Mucosa of stomach (tissue), 1 donor: ENCODE data around the gene OMP.
"Not testable (repeated sequence)": the region's sequence is repeated elsewhere in the genome, so short reads cannot be mapped to it uniquely, and the experiment has no call there.

Experiments used
- H3K27me3 ChIP-seq: one replicate; pipeline ENCODE4 v1.7.0; 2013; ENCODE audit warnings: mild to moderate bottlenecking, low read length; ENCODE audit not compliant: control insufficient read depth, insufficient read depth
- H3K36me3 ChIP-seq: one replicate; pipeline ENCODE4 v1.7.0; 2013; ENCODE audit warnings: low read length; ENCODE audit not compliant: control insufficient read depth, insufficient read depth
- H3K4me1 ChIP-seq: one replicate; pipeline ENCODE4 v1.7.0; 2013; ENCODE audit warnings: mild to moderate bottlenecking, low read length; ENCODE audit not compliant: control insufficient read depth, insufficient read depth
- H3K4me3 ChIP-seq: one replicate; pipeline ENCODE4 v1.7.0; 2013; ENCODE audit warnings: low read length
- H3K9ac ChIP-seq: one replicate; pipeline ENCODE4 v1.7.0; 2013; ENCODE audit warnings: mild to moderate bottlenecking, low read length, moderate library complexity
- H3K9me3 ChIP-seq: one replicate; pipeline ENCODE4 v1.7.0; 2013; ENCODE audit warnings: mild to moderate bottlenecking, low read length, moderate library complexity; ENCODE audit not compliant: control insufficient read depth
- donor health status: Pancreatic carcinoma.

OMP gene

DNA sequence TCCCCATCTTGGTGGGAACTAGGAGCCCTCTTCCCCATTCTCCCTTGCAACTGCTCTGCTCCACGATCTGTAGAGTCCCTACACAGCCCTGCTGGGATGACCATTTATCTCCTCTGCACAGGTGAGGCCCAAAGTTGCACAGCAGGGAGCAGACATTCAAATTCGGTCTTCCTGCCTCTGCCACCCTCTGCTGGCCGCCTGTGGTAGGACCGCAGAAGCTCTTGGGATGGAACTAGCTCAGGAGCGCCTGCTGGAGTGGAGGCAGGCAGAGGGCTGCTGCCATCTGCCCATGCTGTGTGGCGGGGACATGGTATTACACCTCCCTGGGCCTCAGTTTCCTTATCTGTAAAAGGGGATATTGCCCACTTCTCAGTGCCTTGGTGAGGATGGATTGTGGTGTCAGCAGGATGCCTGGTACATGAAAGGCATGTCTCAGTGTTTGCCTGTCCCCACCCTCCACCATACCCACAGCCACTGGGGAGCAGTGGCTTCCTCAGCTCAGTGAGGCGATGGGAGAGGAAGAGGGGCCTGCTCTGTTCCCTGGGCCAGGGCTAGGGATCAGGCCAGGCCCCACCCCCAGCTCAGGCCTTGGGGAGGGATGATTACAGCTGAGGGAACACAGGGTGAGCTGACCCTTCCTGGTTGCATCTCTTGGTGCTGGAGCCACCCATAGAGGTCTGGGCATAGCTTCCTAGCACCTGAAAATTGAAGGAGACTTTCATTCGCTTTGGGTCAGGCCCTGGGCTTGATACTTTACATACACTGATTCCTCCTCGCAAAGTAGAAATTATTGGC lies 11.3 kb upstream of the OMP start:
- Histone ChIP-seq H3K9me3 (no peaks in the 10 kb centered on the region), H3K4me1 (peaks cover 76% of the 10 kb centered on the region), H3K27me3 (no peaks in the 10 kb centered on the region), H3K4me3 (no peak overlapping the region), H3K9ac (no peak overlapping the region), H3K36me3 (peaks cover 14% of the 10 kb centered on the region)

DNA sequence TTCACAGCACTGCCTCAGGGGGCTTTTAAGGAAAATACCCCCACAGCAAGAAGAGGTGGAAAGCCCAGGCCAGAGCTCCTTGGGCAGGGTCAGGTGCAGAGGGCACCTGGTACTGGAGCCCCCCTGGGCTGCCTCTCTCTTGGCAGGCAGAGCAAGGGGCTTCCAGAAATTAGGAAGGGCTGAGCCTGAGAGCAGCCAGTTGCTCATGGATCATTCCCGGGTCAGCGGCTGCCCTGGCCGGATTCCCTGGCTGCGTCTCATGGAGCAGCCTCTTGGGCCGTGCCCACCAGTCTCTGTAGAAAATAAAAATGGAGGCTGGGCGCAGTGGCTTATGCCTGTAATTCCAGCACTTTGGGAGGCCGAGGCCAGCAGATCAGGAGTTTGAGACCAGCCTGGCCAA lies 10.3 kb upstream of the OMP start:
- Histone ChIP-seq H3K4me3 (no peak overlapping the region), H3K9me3 (no peaks in the 10 kb centered on the region), H3K27me3 (no peaks in the 10 kb centered on the region), H3K9ac (no peak overlapping the region), H3K36me3 (peaks cover 11% of the 10 kb centered on the region), H3K4me1 (peaks cover 75% of the 10 kb centered on the region)

DNA sequence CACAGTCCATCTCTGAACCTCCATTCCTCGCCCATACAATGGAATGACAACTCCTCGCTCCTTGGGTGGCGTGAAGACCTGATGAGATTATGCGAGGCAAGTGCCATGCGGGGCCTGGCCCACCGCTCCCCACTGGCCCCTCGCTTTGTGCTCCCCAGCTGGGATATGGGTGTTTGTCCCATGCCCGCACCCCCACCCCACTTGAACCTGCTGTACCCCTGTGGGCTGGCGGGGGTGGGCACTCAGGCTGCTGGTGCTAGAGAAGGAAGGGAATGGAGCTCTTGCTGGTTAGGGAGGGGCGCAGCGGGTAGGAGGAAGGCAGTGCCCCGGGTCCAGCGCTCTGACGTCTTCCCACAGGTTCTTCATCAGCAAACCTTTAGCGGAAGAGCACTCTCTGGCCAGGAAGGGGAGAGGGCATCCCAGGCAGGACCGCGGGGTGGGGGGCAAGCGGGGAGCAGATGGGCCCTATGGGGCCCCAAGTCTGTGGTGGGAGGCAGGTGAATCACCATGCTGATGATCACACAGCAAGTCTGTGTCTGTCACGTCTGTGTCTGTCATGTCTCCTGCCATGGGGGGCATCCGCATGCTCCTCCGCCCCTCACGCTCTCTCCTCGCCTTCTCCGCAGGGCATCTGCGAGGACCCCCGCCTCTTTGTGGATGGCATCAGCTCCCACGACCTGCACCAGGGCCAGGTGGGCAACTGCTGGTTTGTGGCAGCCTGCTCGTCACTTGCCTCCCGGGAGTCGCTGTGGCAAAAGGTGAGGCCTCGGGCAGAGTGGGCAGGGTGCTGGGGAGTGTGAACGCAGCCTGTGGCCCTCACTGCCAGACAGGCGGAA lies 9.4 kb upstream of the OMP start:
- Histone ChIP-seq H3K36me3 (peaks cover 11% of the 10 kb centered on the region), H3K27me3 (no peaks in the 10 kb centered on the region), H3K9ac (no peak overlapping the region), H3K9me3 (no peaks in the 10 kb centered on the region), H3K4me1 (peaks cover 66% of the 10 kb centered on the region), H3K4me3 (no peak overlapping the region)

DNA sequence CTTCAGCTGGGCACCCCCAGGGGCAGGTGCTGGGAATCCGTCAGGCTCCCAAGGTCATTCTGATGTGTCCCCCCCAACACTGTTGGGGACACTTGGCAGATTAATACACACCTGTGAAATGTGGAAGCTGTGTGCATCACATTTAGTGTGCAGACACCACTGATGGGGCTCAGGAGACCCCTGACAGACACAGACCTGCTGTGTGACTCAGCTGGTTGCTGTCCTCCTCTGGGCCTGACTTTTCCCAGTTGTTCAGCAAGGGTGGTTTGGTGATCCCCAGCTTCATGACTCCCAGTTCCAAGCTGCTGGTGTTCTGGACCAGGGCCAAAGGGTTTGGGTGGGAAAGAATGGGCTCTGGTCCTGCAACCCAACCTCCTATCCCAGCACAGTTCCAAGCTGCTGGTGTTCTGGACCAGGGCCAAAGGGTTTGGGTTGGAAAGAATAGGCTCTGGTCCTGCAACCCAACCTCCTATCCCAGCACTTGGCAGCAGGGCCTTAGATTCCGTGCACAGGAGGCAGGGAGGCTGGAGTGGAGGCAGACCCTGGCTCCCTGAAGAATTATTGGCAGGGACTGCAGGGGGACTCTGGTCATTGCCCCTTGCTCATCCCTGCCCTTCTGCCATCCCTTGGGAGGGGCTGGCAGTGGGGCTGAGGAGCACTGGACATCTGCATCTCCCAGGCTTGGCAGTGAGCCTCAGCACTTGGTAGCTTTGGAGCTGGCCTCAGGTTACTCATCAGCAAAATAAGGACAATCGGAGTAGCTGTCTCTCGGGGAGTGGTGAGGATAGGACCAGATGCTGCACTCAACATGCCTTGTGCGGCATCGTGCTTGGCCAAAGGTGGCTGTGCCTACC lies 8.4 kb upstream of the OMP start:
- Histone ChIP-seq H3K27me3 (no peaks in the 10 kb centered on the region), H3K36me3 (peaks cover 11% of the 10 kb centered on the region), H3K9me3 (no peaks in the 10 kb centered on the region), H3K9ac (peak overlapping the region; percentile 27), H3K4me3 (no peak overlapping the region), H3K4me1 (peaks cover 57% of the 10 kb centered on the region)

DNA sequence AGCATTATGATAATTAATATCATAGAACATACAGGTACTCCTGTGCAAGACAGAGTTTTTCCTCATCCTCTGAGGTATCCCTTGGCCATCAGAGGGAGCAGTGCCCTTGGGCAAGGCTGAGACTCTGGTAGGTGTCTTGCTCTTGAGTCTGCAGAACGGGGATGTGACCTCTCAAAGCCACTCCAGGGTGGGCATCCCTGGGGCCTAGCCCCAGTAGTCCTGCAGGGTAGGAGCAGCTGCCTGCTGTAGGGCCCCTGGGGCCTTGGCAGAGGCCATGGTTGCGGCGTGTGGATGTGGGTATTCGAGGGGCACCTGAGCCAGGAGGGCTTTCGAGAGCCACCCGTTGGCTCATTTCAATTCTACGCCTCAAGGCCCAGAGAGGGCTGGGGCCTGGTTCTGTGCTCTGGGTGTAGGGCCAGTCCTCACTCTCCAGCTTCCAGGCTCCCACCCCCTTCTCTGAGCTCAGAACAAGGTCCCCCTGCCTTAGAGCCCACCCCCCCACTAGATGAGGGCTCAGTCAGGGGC lies 7.7 kb upstream of the OMP start:
- Histone ChIP-seq H3K36me3 (peaks cover 11% of the 10 kb centered on the region), H3K27me3 (no peaks in the 10 kb centered on the region), H3K4me3 (no peak overlapping the region), H3K4me1 (peaks cover 50% of the 10 kb centered on the region), H3K9me3 (no peaks in the 10 kb centered on the region), H3K9ac (peak overlapping the region; percentile 27)

DNA sequence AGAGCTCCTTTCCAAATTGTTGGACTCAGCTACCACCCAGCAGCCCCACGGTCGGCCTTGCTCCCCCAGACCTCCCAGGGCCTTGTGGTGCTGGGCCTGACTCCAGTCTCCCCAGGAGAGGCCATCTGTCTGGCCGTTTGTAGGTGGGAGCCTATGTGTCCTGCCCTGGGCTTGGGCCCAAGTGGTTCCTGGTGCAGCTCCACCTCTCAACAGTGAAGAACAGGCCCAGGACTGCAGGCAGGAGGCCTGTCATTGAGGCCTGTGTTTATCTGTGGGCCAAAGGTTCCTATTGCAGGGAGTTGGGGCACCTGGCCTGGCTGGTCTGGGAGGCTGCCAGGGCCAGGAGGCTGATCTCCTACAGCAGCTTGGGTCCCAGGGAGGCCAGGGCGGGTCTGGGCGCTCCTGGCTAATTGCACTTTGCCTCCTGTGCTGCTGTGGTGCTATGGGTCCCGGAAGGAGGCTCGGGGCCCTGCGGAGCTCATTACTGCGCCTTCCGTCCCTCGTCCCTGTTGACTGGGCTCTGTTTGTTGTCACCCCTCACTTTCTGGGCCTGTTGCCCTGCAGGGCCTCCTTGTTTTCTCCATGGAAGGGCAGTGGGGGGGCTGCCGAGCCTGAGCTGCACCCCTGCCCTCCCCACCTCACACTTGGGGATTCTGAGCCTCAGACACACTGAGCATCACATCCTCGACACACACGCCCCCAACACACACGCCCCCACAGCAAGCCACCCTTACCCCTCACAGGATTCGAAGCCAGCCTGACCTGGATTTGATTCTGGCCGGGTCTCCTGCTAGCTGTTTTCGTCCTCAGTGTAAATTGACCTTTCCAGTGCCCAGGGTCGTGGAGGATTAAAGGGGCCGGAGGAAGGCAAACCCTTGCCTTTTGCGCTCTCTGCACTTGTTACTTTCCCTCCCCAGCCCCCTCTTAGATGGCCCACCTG lies 6.8 kb upstream of the OMP start:
- peaks cover 14% of the 10 kb centered on the region for H3K36me3 ChIP-seq
- H3K9ac ChIP-seq = peak overlapping the region; percentile 27
- H3K9me3 ChIP-seq = no peaks in the 10 kb centered on the region
- no peak overlapping the region for H3K4me3 ChIP-seq
- peaks cover 41% of the 10 kb centered on the region for H3K4me1 ChIP-seq
- no peaks in the 10 kb centered on the region for H3K27me3 ChIP-seq

DNA sequence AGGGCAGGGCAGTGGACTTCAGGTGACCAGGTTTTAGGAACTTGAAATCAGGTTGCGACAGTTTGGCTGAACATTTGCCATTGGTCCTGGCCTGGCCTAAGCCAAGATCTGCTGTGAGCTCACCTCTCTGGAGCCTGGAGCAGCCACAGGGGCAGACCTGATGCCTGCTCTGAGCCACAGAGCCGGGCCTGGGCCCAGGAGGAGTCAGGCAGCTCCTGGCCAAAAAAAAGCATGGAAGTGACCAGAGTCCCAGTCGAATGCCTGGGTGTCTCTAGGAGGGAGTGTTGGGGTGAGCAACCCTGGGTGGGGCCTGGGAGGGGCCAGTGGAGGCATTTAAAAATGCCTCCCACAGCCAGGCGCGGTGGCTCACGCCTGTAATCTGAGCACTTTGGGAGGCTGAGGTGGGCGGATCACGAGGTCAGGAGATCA lies 6.0 kb upstream of the OMP start:
- peak overlapping the region; percentile 24 for H3K9ac ChIP-seq
- H3K36me3 ChIP-seq = peaks cover 16% of the 10 kb centered on the region
- no peaks in the 10 kb centered on the region for H3K27me3 ChIP-seq
- peaks cover 33% of the 10 kb centered on the region for H3K4me1 ChIP-seq
- H3K4me3 ChIP-seq = no peak overlapping the region
- H3K9me3 ChIP-seq = no peaks in the 10 kb centered on the region

DNA sequence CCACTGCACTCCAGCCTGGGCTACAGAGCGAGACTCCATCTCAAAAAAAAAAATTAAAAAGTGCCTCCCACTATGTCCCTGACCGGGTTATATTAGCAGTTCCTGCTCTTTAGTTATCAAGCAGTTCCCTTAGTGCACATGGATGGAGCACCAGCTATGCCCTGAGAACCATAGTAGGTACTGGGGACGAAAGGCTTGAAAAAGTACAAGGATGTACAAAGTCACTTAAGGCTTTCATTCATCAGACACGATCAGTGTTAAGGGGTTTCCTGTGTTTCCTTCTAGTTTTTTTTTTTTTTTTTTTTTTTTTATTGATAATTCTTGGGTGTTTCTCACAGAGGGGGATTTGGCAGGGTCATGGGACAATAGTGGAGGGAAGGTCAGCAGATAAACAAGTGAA lies 5.5 kb upstream of the OMP start:
- not testable (repeated sequence) for H3K9me3 ChIP-seq, H3K27me3 ChIP-seq, H3K4me3 ChIP-seq, H3K9ac ChIP-seq
- Histone ChIP-seq H3K4me1 (peaks cover 31% of the 10 kb centered on the region), H3K36me3 (peaks cover 19% of the 10 kb centered on the region)

DNA sequence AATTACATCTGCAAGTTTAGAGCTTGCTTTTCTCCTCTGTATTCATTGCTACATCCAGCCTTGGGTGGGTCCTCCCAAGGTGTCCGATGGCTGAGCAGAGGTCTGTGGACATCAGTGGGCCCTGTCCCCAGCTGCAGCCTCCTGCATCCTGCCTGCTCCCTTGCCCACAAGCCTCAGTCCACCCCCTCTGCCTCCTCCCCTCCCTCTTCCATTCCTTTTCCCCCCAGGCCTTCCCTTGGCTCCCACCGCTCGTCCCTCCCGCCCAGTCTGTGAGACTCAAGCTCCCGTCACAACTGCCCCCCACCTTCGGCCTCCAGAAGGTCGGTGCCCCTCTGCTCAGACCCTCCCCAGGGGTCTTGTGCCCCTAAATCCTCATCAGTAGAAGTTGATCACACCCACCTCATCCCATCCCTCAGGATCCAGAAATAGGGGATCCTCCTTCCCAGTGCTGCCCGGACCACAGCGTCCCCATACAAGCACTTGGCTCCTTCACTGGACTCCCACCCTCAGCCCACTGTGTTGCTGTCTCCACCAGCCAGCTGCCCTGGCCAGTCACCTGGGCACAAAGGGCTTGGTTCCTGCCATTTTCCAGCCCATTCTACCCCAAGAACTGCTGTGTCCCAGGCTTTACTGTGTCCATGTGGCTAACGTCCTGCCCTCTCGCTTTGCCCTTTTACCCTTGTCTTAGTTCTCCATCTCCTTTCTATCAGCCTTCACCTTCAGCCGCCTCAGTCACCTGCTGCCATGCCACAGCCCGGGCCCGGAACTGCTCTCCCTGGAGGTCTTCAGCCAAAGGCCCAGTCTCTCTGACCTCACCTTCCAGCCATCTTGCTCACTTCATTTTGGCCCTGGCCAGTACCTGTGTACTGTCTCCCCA lies 2.2 kb upstream of the OMP start:
- Histone ChIP-seq H3K4me1 (peaks cover 30% of the 10 kb centered on the region), H3K9me3 (no peaks in the 10 kb centered on the region), H3K27me3 (no peaks in the 10 kb centered on the region), H3K36me3 (peaks cover 17% of the 10 kb centered on the region), H3K9ac (no peak overlapping the region), H3K4me3 (no peak overlapping the region)

DNA sequence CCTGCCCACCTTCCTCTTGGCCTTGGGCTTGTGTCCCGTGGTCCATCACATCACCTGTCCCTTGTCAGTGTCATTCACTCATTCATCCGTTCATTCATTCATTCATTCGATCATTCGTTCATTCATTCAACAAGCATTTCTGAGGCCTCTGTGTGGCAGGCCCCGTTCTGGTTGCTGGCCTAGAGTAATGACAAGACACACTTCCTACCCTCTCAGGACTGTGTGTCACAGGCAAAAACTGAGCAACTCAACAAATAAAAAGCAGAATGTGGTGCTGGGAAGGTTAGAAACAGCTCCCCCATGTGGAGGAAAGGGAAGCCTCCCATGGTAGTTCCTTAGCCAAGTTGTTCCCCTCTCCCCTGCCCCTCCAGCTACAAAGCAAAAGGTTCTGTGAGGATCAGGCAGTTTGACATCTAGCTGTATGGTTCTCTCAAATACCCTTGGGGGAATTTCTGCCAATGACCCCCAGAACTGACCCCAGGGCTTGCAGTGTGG lies 1.6 kb upstream of the OMP start:
- Histone ChIP-seq H3K27me3 (no peaks in the 10 kb centered on the region), H3K4me1 (peaks cover 30% of the 10 kb centered on the region), H3K4me3 (no peak overlapping the region), H3K9me3 (no peaks in the 10 kb centered on the region), H3K9ac (no peak overlapping the region), H3K36me3 (peaks cover 17% of the 10 kb centered on the region)
